ENCODE measurements around the gene CCDC28B.

GRCh38 chr1:32219022-32219421, 18.6 kb downstream of the CCDC28B start:
- TF ChIP-seq CTCF (conservative IDR thresholded peaks at IDR 0.05 in 1 of 2, IDR thresholded peaks at IDR 0.05 in 1 of 2; ENCODE audit: low read depth in 1 of 2, low read length in 2 of 2): no peak
- TF ChIP-seq EZH2 (IDR thresholded peaks at IDR 0.05; ENCODE audit: low read length, missing control alignments): no peak
